SU-DHL-6 (cell line): ENCODE measurements around the gene C2CD3.

Source experiments
- H2AFZ ChIP-seq: fragments of 200-600 bp; sonication (generic); 2 replicates; pipeline ENCODE4 v1.6.1; 2014; ENCODE audit warnings: low read depth, mild to moderate bottlenecking, moderate library complexity, mixed read lengths, antibody characterized with exemption, low read length; ENCODE audit not compliant: severe bottlenecking
- H3F3A ChIP-seq: fragments of 200-600 bp; shearing (Covaris generic); 2 replicates; pipeline ENCODE4 v1.6.0; 2016; ENCODE audit warnings: antibody characterized with exemption, mild to moderate bottlenecking; ENCODE audit not compliant: insufficient read depth
- H3K27ac ChIP-seq: fragments of 200-600 bp; sonication (generic); 2 replicates; pipeline ENCODE4 v1.5.1; 2016; ENCODE audit warnings: low read depth, mild to moderate bottlenecking, low read length, moderate library complexity, mixed read lengths
- H3K27me3 ChIP-seq: fragments of 200-600 bp; sonication (generic), shearing (Covaris generic); 2 replicates; pipeline ENCODE4 v1.6.0; 2014; ENCODE audit warnings: mild to moderate bottlenecking, low read length
- H3K36me3 ChIP-seq: fragments of 200-600 bp; sonication (generic); 2 replicates; pipeline ENCODE4 v1.6.1; 2014; ENCODE audit warnings: mild to moderate bottlenecking, low read length, mixed read lengths
- H3K4me2 ChIP-seq: fragments of 300-600, 200-600 bp; shearing (Covaris generic), sonication (generic); 2 replicates; pipeline ENCODE4 v1.6.0; 2014; ENCODE audit warnings: low read length, low read depth, mild to moderate bottlenecking; ENCODE audit not compliant: poor library complexity, severe bottlenecking
- H3K4me3 ChIP-seq: fragments of 200-600 bp; sonication (generic); 2 replicates; pipeline ENCODE4 v1.5.1; 2014; ENCODE audit warnings: antibody characterized with exemption, low read length, mild to moderate bottlenecking, mixed read lengths; ENCODE audit not compliant: insufficient read depth, poor library complexity, severe bottlenecking
- H3K79me2 ChIP-seq: fragments of 200-600 bp; sonication (generic); 2 replicates; pipeline ENCODE4 v1.6.1; 2014; ENCODE audit warnings: mild to moderate bottlenecking, low read length, moderate library complexity; ENCODE audit not compliant: insufficient read depth
- H3K9ac ChIP-seq: fragments of 200-600 bp; sonication (generic); 2 replicates; pipeline ENCODE4 v1.7.0; 2014; ENCODE audit warnings: mild to moderate bottlenecking, low read length
- H3K9me2 ChIP-seq: fragments of 200-600 bp; sonication (generic); replicated peaks from 2 replicates; pipeline ENCODE4 v1.6.1; 2014; ENCODE audit warnings: low read length; ENCODE audit not compliant: insufficient read depth
- H3K9me3 ChIP-seq: fragments of 200-600 bp; sonication (generic); 2 replicates; pipeline ENCODE4 v1.6.1; 2014; ENCODE audit warnings: low read length, mixed read lengths; ENCODE audit not compliant: insufficient read depth
- H4K20me1 ChIP-seq: fragments of 200-600 bp; sonication (generic); 2 replicates; pipeline ENCODE4 v1.6.1; 2014; ENCODE audit warnings: low read depth, mild to moderate bottlenecking, antibody characterized with exemption, low read length, moderate library complexity, mixed read lengths
- CTCF ChIP-seq: fragments of 200-600 bp; sonication (generic); IDR thresholded peaks from one replicate; pipeline ENCODE4 v1.5.1; 2017; ENCODE audit warnings: antibody characterized with exemption, mild to moderate bottlenecking, low read length, moderate library complexity; ENCODE audit not compliant: insufficient read depth, poor library complexity, severe bottlenecking
- EZH2phosphoT487 ChIP-seq: fragments of 200-600 bp; sonication (generic), shearing (Covaris generic); conservative IDR thresholded peaks from 2 replicates; pipeline ENCODE4 v1.6.1; 2018; ENCODE audit warnings: mild to moderate bottlenecking, antibody characterized with exemption, low read length, moderate library complexity, mixed read lengths

C2CD3 gene

GRCh38 chr11:74007691-74008372 lies 163.0 kb downstream of the C2CD3 start:
- Histone ChIP-seq H4K20me1 (no peaks in the 10 kb centered on the region), H3K27ac (no peak overlapping the region), H3K4me2 (no peak overlapping the region)

GRCh38 chr11:74006743-74007304 lies 164.0 kb downstream of the C2CD3 start:
- Histone ChIP-seq H3K9me3 (no peaks in the 10 kb centered on the region), H3K27me3 (no peaks in the 10 kb centered on the region)

More at GRCh38 chr11:74007691-74008372, 163.0 kb downstream of the C2CD3 start:
- TF ChIP-seq CTCF (no peak), EZH2phosphoT487 (no peak)
- Histone ChIP-seq H2AFZ (no peak overlapping the region), H3K27me3 (no peaks in the 10 kb centered on the region), H3K9ac (no peak overlapping the region), H3K36me3 (no peaks in the 10 kb centered on the region), H3K9me2 (no peaks in the 10 kb centered on the region), H3K4me3 (no peak overlapping the region), H3K9me3 (no peaks in the 10 kb centered on the region), H3F3A (no peaks in the 10 kb centered on the region), H3K79me2 (no peaks in the 10 kb centered on the region)

GRCh38 chr11:74005721-74006517 lies 164.9 kb downstream of the C2CD3 start:
- no peak overlapping the region for H3K4me3 ChIP-seq
- H3K9me3 ChIP-seq = no peaks in the 10 kb centered on the region
- no peaks in the 10 kb centered on the region for H3F3A ChIP-seq
- H3K9ac ChIP-seq = no peak overlapping the region
- no peak overlapping the region for H3K4me2 ChIP-seq
- no peak overlapping the region for H3K27ac ChIP-seq
- no peaks in the 10 kb centered on the region for H3K36me3 ChIP-seq
- H4K20me1 ChIP-seq = no peaks in the 10 kb centered on the region
- no peak overlapping the region for H2AFZ ChIP-seq
- H3K27me3 ChIP-seq = no peaks in the 10 kb centered on the region
- TF ChIP-seq CTCF (no peak), EZH2phosphoT487 (no peak)
- H3K9me2 ChIP-seq = no peaks in the 10 kb centered on the region
- H3K79me2 ChIP-seq = no peaks in the 10 kb centered on the region

More at GRCh38 chr11:74006743-74007304, 164.0 kb downstream of the C2CD3 start:
- Histone ChIP-seq H3K9me2 (no peaks in the 10 kb centered on the region), H3K9ac (no peak overlapping the region), H2AFZ (no peak overlapping the region), H3F3A (no peaks in the 10 kb centered on the region), H3K4me2 (no peak overlapping the region), H3K79me2 (no peaks in the 10 kb centered on the region), H3K4me3 (no peak overlapping the region), H4K20me1 (no peaks in the 10 kb centered on the region), H3K27ac (no peak overlapping the region), H3K36me3 (no peaks in the 10 kb centered on the region)
- no peak for TF ChIP-seq EZH2phosphoT487
- TF ChIP-seq CTCF = no peak
